ENCODE measurements around the gene VTN.
A peak's percentile ranks its signal among the peaks of the same experiment; 100 is the strongest.

The VTN gene

DNA sequence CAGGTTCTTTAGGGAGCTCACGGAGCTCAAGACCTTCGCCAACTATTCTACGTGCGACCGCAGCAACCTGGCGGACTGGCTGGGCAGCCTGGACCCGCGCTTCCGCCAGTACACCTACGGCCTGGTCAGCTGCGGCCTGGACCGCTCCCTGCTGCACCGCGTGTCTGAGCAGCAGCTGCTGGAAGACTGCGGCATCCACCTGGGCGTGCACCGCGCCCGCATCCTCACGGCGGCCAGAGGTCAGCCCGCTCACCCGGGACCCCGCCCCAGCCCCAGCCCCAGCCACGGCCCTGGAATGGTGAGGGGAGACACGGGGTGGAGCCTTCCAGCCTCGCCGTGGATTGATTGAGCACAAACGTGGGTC is 14.9 kb upstream of the VTN start:
- Histone ChIP-seq H3K9me3 (ENCODE audit: control insufficient read depth, insufficient read depth, low read length) (no peaks in the 10 kb centered on the region), H3K27ac (ENCODE audit: low read length) (no peak overlapping the region), H3K36me3 (ENCODE audit: control insufficient read depth, insufficient read depth, low read length) (no peaks in the 10 kb centered on the region; the same call in 1 of the 2 replicates), H3K4me3 (ENCODE audit: low read length) (peak overlapping the region; percentile 56; the same call in 1 of the 2 replicates), H3K27me3 (ENCODE audit: control insufficient read depth, insufficient read depth, low read length) (peaks cover 42% of the 10 kb centered on the region), H3K4me1 (ENCODE audit: control insufficient read depth, insufficient read depth, low read length) (peaks cover 3% of the 10 kb centered on the region)
- DNase-seq (ENCODE audit: low read depth, low spot score) = no peak
- WGBS (ENCODE audit: insufficient coverage, insufficient read length) = no CpG with 5 or more reads among the region's 29 CpGs

GRCh38 chr17:28384281-28385036 is 14.4 kb upstream of the VTN start:
- H3K9me3 ChIP-seq (ENCODE audit: control insufficient read depth, insufficient read depth, low read length) = no peaks in the 10 kb centered on the region
- no peaks in the 10 kb centered on the region; the same call in 1 of the 2 replicates for H3K36me3 ChIP-seq (ENCODE audit: control insufficient read depth, insufficient read depth, low read length)
- no peak for DNase-seq (ENCODE audit: low read depth, low spot score)
- H3K4me3 ChIP-seq (ENCODE audit: low read length) = peak overlapping the region; percentile 56; the same call in 1 of the 2 replicates
- H3K27ac ChIP-seq (ENCODE audit: low read length) = no peak overlapping the region
- H3K4me1 ChIP-seq (ENCODE audit: control insufficient read depth, insufficient read depth, low read length) = peaks cover 3% of the 10 kb centered on the region
- peaks cover 42% of the 10 kb centered on the region for H3K27me3 ChIP-seq (ENCODE audit: control insufficient read depth, insufficient read depth, low read length)
- no CpG with 5 or more reads among the region's 56 CpGs for WGBS (ENCODE audit: insufficient coverage, insufficient read length)

- H3K4me3 ChIP-seq (ENCODE audit: low read length) = peak overlapping the region; percentile 30; the same call in 1 of the 2 replicates
- no peak for DNase-seq (ENCODE audit: low read depth, low spot score)
Measured at GRCh38 chr17:28381141-28381825, 11.2 kb upstream of the VTN start.

DNA sequence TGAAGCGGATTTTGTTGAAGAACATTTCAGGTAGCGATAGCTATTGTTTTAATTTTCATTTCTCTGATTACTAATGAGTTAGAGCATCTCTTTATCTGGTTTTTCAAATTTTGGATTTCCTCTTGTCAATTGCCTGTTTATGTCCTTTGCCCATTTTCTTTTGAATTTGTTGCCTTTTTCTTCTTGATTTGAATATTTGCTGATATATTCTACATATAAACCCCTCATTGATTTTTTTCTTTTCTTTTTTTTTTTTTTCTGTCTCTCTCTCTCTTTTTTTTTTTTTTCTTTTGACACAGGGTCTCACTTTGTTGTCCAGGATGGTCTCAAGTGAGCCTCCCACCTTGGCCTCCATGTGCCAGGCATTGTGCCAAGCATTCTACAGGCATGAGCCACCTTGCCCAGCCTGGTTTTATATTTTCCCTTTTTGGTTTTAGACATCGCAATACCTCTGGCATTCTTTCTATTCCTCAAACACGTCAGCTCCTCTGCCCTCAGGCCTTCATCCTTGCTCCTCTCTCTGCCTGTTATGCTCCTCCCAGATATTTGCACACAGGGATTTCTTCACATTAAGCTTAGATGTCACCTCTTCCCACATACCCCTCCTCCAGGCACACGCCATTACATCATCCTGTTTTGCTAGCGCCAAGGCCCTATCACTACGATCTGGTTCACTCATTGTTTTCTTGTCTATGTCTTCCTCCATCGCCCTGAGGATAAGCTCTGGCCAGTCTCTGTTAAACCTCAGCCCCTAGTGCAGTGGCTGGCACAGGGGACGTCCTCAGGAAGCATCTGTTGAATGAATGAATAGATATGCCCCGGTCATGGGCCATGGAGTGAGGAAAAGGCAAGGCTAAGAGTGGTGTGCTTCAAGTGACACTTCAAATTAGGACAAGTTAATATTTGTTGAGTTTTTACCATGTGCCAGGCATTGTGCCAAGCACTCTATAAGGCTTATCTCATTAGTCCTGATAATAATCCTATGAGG is 10.0 kb upstream of the VTN start:
- Histone ChIP-seq H3K36me3 (ENCODE audit: control insufficient read depth, insufficient read depth, low read length) (no peaks in the 10 kb centered on the region; the same call in 1 of the 2 replicates), H3K9me3 (ENCODE audit: control insufficient read depth, insufficient read depth, low read length) (no peaks in the 10 kb centered on the region), H3K4me3 (ENCODE audit: low read length) (no peak overlapping the region), H3K27me3 (ENCODE audit: control insufficient read depth, insufficient read depth, low read length) (peaks cover 39% of the 10 kb centered on the region), H3K27ac (ENCODE audit: low read length) (no peak overlapping the region), H3K4me1 (ENCODE audit: control insufficient read depth, insufficient read depth, low read length) (peaks cover 3% of the 10 kb centered on the region)
- no CpG with 5 or more reads among the region's 10 CpGs for WGBS (ENCODE audit: insufficient coverage, insufficient read length)
- DNase-seq (ENCODE audit: low read depth, low spot score) = no peak

More at GRCh38 chr17:28381141-28381825, 11.2 kb upstream of the VTN start:
- peaks cover 42% of the 10 kb centered on the region for H3K27me3 ChIP-seq (ENCODE audit: control insufficient read depth, insufficient read depth, low read length)
- WGBS (ENCODE audit: insufficient coverage, insufficient read length) = no CpG with 5 or more reads among the region's 72 CpGs
- H3K27ac ChIP-seq (ENCODE audit: low read length) = no peak overlapping the region
- no peaks in the 10 kb centered on the region; the same call in 1 of the 2 replicates for H3K36me3 ChIP-seq (ENCODE audit: control insufficient read depth, insufficient read depth, low read length)
- no peaks in the 10 kb centered on the region for H3K9me3 ChIP-seq (ENCODE audit: control insufficient read depth, insufficient read depth, low read length)
- H3K4me1 ChIP-seq (ENCODE audit: control insufficient read depth, insufficient read depth, low read length) = peaks cover 3% of the 10 kb centered on the region

GRCh38 chr17:28372945-28373274 is 2.8 kb upstream of the VTN start:
- DNase-seq (ENCODE audit: low read depth, low spot score) = no peak
- H3K36me3 ChIP-seq (ENCODE audit: control insufficient read depth, insufficient read depth, low read length) = no peaks in the 10 kb centered on the region
- H3K27me3 ChIP-seq (ENCODE audit: control insufficient read depth, insufficient read depth, low read length) = peaks cover 13% of the 10 kb centered on the region
- WGBS (ENCODE audit: insufficient coverage, insufficient read length) = no CpG with 5 or more reads among the region's 6 CpGs
- no peaks in the 10 kb centered on the region for H3K9me3 ChIP-seq (ENCODE audit: control insufficient read depth, insufficient read depth, low read length)
- peaks cover 9% of the 10 kb centered on the region for H3K4me1 ChIP-seq (ENCODE audit: control insufficient read depth, insufficient read depth, low read length)
- H3K4me3 ChIP-seq (ENCODE audit: low read length) = no peak overlapping the region
- no peak overlapping the region for H3K27ac ChIP-seq (ENCODE audit: low read length)

- Histone ChIP-seq H3K27me3 (ENCODE audit: control insufficient read depth, insufficient read depth, low read length) (peaks cover 13% of the 10 kb centered on the region), H3K9me3 (ENCODE audit: control insufficient read depth, insufficient read depth, low read length) (no peaks in the 10 kb centered on the region), H3K36me3 (ENCODE audit: control insufficient read depth, insufficient read depth, low read length) (no peaks in the 10 kb centered on the region), H3K4me3 (ENCODE audit: low read length) (peak overlapping the region; percentile 61; the same call in 1 of the 2 replicates), H3K27ac (ENCODE audit: low read length) (no peak overlapping the region), H3K4me1 (ENCODE audit: control insufficient read depth, insufficient read depth, low read length) (peaks cover 9% of the 10 kb centered on the region)
- no CpG with 5 or more reads among the region's 53 CpGs for WGBS (ENCODE audit: insufficient coverage, insufficient read length)
- DNase-seq (ENCODE audit: low read depth, low spot score) = no peak
Measured at GRCh38 chr17:28372203-28372944, 2.3 kb upstream of the VTN start.

GRCh38 chr17:28371245-28372202 is 1.4 kb upstream of the VTN start, which contains the start of gene SARM1:
Gene SARM1, plus strand, starts transcription at chr17:28371694. Its CDS starts 339 bp downstream, at chr17:28372033.
- Histone ChIP-seq H3K36me3 (ENCODE audit: control insufficient read depth, insufficient read depth, low read length) (no peaks in the 10 kb centered on the region), H3K27ac (ENCODE audit: low read length) (no peak within 1 kb of the TSS), H3K4me1 (ENCODE audit: control insufficient read depth, insufficient read depth, low read length) (peaks cover 9% of the 10 kb centered on the region), H3K27me3 (ENCODE audit: control insufficient read depth, insufficient read depth, low read length) (peaks cover 13% of the 10 kb centered on the region), H3K4me3 (ENCODE audit: low read length) (peak within 1 kb of the TSS; percentile 61; the same call in 1 of the 2 replicates), H3K9me3 (ENCODE audit: control insufficient read depth, insufficient read depth, low read length) (no peaks in the 10 kb centered on the region)
- peak; percentile 88 for DNase-seq (ENCODE audit: low read depth, low spot score)
- whole genome bisulfite sequencing (ENCODE audit: insufficient coverage, insufficient read length) = no CpG with 5 or more reads among the region's 80 CpGs

- Histone ChIP-seq H3K36me3 (ENCODE audit: control insufficient read depth, insufficient read depth, low read length) (no peaks in the 10 kb centered on the region), H3K9me3 (ENCODE audit: control insufficient read depth, insufficient read depth, low read length) (no peaks in the 10 kb centered on the region), H3K4me3 (ENCODE audit: low read length) (no peak overlapping the region), H3K27ac (ENCODE audit: low read length) (no peak overlapping the region), H3K27me3 (ENCODE audit: control insufficient read depth, insufficient read depth, low read length) (peaks cover 13% of the 10 kb centered on the region), H3K4me1 (ENCODE audit: control insufficient read depth, insufficient read depth, low read length) (peaks cover 9% of the 10 kb centered on the region)
- WGBS (ENCODE audit: insufficient coverage, insufficient read length) = no CpG with 5 or more reads among the region's 1 CpG
- DNase-seq (ENCODE audit: low read depth, low spot score) = no peak
Measured at GRCh38 chr17:28370744-28371103, 617 bp upstream of the VTN start.

DNA sequence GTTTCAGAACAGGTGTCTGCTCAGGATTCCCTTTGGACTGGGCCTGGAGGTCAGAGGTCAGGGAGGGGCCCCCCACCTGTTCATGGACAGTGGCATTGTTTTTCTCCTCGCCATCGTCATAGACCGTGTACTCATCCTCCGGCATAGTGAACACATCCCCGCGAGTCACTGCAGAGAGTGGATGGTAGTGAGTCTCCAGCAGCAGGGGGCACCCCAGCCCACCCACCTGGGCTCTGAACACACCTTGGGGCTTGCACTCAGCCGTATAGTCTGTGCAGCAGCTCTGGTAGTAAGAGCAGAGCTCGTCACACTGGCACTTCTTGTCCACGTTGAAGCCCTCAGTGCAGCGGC is 448 bp downstream of the VTN start:
- H3K4me1 ChIP-seq (ENCODE audit: control insufficient read depth, insufficient read depth, low read length) = peaks cover 9% of the 10 kb centered on the region
- H3K9me3 ChIP-seq (ENCODE audit: control insufficient read depth, insufficient read depth, low read length) = no peaks in the 10 kb centered on the region
- H3K27me3 ChIP-seq (ENCODE audit: control insufficient read depth, insufficient read depth, low read length) = peaks cover 13% of the 10 kb centered on the region
- H3K36me3 ChIP-seq (ENCODE audit: control insufficient read depth, insufficient read depth, low read length) = no peaks in the 10 kb centered on the region
- no peak for DNase-seq (ENCODE audit: low read depth, low spot score)
- WGBS (ENCODE audit: insufficient coverage, insufficient read length) = no CpG with 5 or more reads among the region's 10 CpGs
- no peak overlapping the region for H3K27ac ChIP-seq (ENCODE audit: low read length)
- H3K4me3 ChIP-seq (ENCODE audit: low read length) = no peak overlapping the region
